Measurements from ENCODE around the gene SLC28A2.

The SLC28A2 gene

DNA sequence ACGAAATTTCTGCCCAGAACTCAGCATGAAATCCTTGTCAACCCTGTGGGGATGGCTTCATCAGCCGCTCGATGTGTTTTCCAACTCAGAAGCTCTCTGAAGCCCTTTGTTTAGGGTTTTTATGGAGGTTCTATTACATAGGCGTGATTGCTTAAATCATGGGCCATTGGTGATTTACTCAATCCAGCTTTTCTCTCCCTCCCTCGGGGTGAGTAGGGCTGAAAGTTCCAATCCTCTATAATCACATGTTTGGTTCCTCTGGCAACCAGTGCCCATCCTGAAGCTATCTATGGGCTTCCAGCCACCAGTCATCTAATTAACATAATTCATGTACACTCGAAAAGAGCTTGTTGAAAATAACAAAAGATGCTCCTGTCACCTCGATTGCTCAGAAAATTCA, 74.7 kb downstream of the SLC28A2 start:
- DNase-seq: no peak
